HepG2 (cell line): ENCODE results near the gene CMTM4. TPM values are rescaled to one million over a fixed set of nuclear protein-coding genes. Genes with fewer than 3 reads are reported as not detected.

ENCODE experiments used
- ARHGAP35 ChIP-seq: sonication (generic); formaldehyde crosslinking; IDR thresholded peaks from 2 replicates; pipeline ENCODE4 v1.9.0; 2022; ENCODE audit warnings: mild to moderate bottlenecking, inconsistent platforms, moderate library complexity, missing genetic modification reagents, borderline replicate concordance
- ATF5 ChIP-seq: sonication (generic); formaldehyde crosslinking; IDR thresholded peaks from 2 replicates; pipeline ENCODE4 v1.4.0; 2020; ENCODE audit warnings: mild to moderate bottlenecking, low read depth, missing genetic modification reagents
- BHLHE40 ChIP-seq: IDR thresholded peaks from 2 replicates; pipeline ENCODE4 v1.6.1; 2011; ENCODE audit warnings: low read length, improper control_type of control experiment
- PITX1 ChIP-seq: sonication (generic); formaldehyde crosslinking; IDR thresholded peaks from 2 replicates; pipeline ENCODE4 v1.5.1; 2020; ENCODE audit warnings: mild to moderate bottlenecking, missing genetic modification reagents
- SMARCE1 ChIP-seq: fragments of 450-650 bp; IDR thresholded peaks from 2 replicates; pipeline ENCODE4 v1.6.1; 2017; ENCODE audit warnings: borderline replicate concordance
- TEF ChIP-seq: sonication (generic); formaldehyde crosslinking; IDR thresholded peaks from 2 replicates; pipeline ENCODE4 v1.5.0; 2020; ENCODE audit warnings: missing genetic modification reagents
- ZBTB10 ChIP-seq: sonication (generic); formaldehyde crosslinking; IDR thresholded peaks from 2 replicates; pipeline ENCODE4 v1.4.0; 2020; ENCODE audit warnings: missing genetic modification reagents, borderline replicate concordance
- ZFX ChIP-seq: sonication (generic); formaldehyde crosslinking; IDR thresholded peaks from 2 replicates; pipeline ENCODE4 v1.4.0; 2020; ENCODE audit warnings: mild to moderate bottlenecking, low read depth, missing genetic modification reagents, moderate library complexity
- ZNF747 ChIP-seq: sonication (generic); formaldehyde crosslinking; IDR thresholded peaks from 2 replicates; pipeline ENCODE4 v1.8.1; 2023; ENCODE audit warnings: missing genetic modification reagents, mild to moderate bottlenecking, borderline replicate concordance
- polyA plus RNA-seq, 8 experiments: library from polyadenylated mRNA; depleted of rRNA in 3 of 8; stranded (reverse) in 7 of 8; unstranded in 1 of 8; fragments of >200 nt; fragmentation: Illumina TruSeq in 4 of 8; extraction: Trizol in 4 of 8; gene quantifications; 2 replicates each; pipeline versions ENCODE4 v1.2.1 to v1.2.3, GENCODE V29; 2011 to 2016; ENCODE audit warnings: low read depth in 4 of 8, missing spikeins in 1 of 8, mixed read lengths in 1 of 8; ENCODE audit not compliant: insufficient read depth in 1 of 8
- total RNA-seq, 5 experiments: library from RNA; depleted of rRNA; stranded (reverse); fragments of >200 nt; fragmentation: Illumina TruSeq; extraction: Trizol; gene quantifications; 2 replicates each; pipeline ENCODE4 v1.2.3, GENCODE V29; 2016; ENCODE audit warnings: low read depth in 1 of 5

CMTM4 gene
- total and polyA plus RNA-seq, 2 of the 13 experiments (the other 11 are each of a cell fraction or from before 2014, with no cell fraction given), result 32.0 to 36.3 TPM

GRCh38 chr16:66614161-66614802, 82.3 kb downstream of the CMTM4 start (continued):
- TF ChIP-seq ZFX (CRISPR knock-in tag), result no peak
- no peak for TF ChIP-seq ARHGAP35
- TF ChIP-seq ATF5 (CRISPR knock-in tag), result no peak
- TF ChIP-seq TEF (CRISPR knock-in tag), result peak; percentile 89
- no peak for TF ChIP-seq SMARCE1
- no peak for TF ChIP-seq BHLHE40
- TF ChIP-seq ZBTB10 (CRISPR knock-in tag), result no peak
- no peak for TF ChIP-seq ZNF747
- TF ChIP-seq PITX1 (CRISPR knock-in tag), result 0 out of 2 replicates have a peak, but pooled peaks have one; percentile 25
- TF ChIP-seq, all 625 proteins: peak for 23
